ENCODE data around the gene ITGB2. TPM values are rescaled to one million over a fixed set of nuclear protein-coding genes. Genes with fewer than 3 reads are reported as not detected.

ITGB2 gene
- total RNA-seq, 2 donors from 2014 or later = 161 to 166 TPM

GRCh38 chr21:44946254-44947041, 25.7 kb upstream of the ITGB2 start:
- Histone ChIP-seq H3K9me3 (no peaks in the 10 kb centered on the region), H3K4me3 (no peak overlapping the region), H3K27me3 (replicated peaks; ENCODE audit: insufficient read depth) (no peaks in the 10 kb centered on the region), H3K4me1 (ENCODE audit: control insufficient read depth in 1 of 2, low read depth in 2 of 2) (peaks cover 16 to 40% of the 10 kb centered on the region in 2 donors), H3K36me3 (no peaks in the 10 kb centered on the region), H3K27ac (no peak overlapping the region)
- ATAC-seq (ENCODE audit: insufficient number of reproducible peaks, low FRiP score, low read depth) = no peak
- DNase-seq (ENCODE audit: low spot score) = no peak
- TF ChIP-seq CTCF (IDR thresholded peaks at IDR 0.05) = no peak

- no peak for ATAC-seq (ENCODE audit: insufficient number of reproducible peaks, low FRiP score, low read depth)
- H3K27ac ChIP-seq = no peak overlapping the region
Observed at GRCh38 chr21:44944596-44944995, 23.9 kb upstream of the ITGB2 start.

GRCh38 chr21:44943686-44944550, 23.2 kb upstream of the ITGB2 start:
- DNase-seq (ENCODE audit: low spot score) (no peak), ATAC-seq (ENCODE audit: insufficient number of reproducible peaks, low FRiP score, low read depth) (no peak)
- Histone ChIP-seq H3K36me3 (no peaks in the 10 kb centered on the region), H3K9me3 (no peaks in the 10 kb centered on the region), H3K4me3 (no peak overlapping the region), H3K27ac (no peak overlapping the region), H3K4me1 (ENCODE audit: control insufficient read depth in 1 of 2, low read depth in 2 of 2) (peaks cover 16 to 33% of the 10 kb centered on the region in 2 donors), H3K27me3 (replicated peaks; ENCODE audit: insufficient read depth) (no peaks in the 10 kb centered on the region)
- no peak for TF ChIP-seq CTCF (IDR thresholded peaks at IDR 0.05)

More at GRCh38 chr21:44944596-44944995, 23.9 kb upstream of the ITGB2 start:
- no peaks in the 10 kb centered on the region for H3K27me3 ChIP-seq (replicated peaks; ENCODE audit: insufficient read depth)
- peaks cover 15 to 35% of the 10 kb centered on the region in 2 donors for H3K4me1 ChIP-seq (ENCODE audit: control insufficient read depth in 1 of 2, low read depth in 2 of 2)
- DNase-seq (ENCODE audit: low spot score) = no peak
- no peaks in the 10 kb centered on the region for H3K36me3 ChIP-seq
- H3K9me3 ChIP-seq = no peaks in the 10 kb centered on the region
- H3K4me3 ChIP-seq = no peak overlapping the region
- no peak for TF ChIP-seq CTCF (IDR thresholded peaks at IDR 0.05)

DNA sequence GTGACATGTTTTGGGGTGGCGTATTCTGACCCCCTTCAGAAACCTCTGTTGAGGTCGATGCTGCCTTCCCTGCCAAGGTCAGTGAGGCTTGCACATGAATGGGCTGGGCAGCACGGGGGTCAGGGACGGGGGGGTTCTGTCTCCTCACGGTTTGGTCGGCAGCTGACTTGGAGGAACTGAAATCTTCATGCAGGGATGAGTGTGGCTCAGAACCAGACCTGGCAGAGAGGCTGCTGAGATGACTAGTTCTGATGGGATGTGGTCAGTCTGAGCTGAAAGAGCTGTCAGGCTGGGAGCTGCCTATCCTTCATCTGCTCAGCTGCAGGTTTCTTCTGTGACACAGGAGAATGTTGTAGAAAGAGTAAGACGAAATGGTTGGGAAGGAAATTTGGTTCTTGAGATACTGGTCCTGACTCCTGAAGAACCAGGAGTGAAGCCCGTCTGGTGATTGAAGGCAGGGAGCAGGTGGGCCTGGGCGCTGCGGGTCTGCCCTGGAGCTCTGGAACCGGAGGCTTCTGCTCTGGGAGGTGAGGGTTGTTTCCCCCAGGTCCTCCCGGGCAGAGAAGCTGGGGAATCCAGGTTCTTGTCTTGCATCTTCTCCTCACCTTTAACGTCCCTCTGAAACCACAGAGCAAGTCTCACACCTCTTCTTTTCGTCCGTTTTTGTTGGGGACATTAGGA, 22.4 kb upstream of the ITGB2 start:
- Histone ChIP-seq H3K4me3 (no peak overlapping the region), H3K9me3 (no peaks in the 10 kb centered on the region), H3K27me3 (replicated peaks; ENCODE audit: insufficient read depth) (no peaks in the 10 kb centered on the region), H3K4me1 (ENCODE audit: control insufficient read depth in 1 of 2, low read depth in 2 of 2) (peaks cover 16 to 33% of the 10 kb centered on the region in 2 donors), H3K27ac (no peak overlapping the region), H3K36me3 (no peaks in the 10 kb centered on the region)
- no peak for TF ChIP-seq CTCF (IDR thresholded peaks at IDR 0.05)
- no peak for DNase-seq (ENCODE audit: low spot score)
- ATAC-seq (ENCODE audit: insufficient number of reproducible peaks, low FRiP score, low read depth) = no peak

DNA sequence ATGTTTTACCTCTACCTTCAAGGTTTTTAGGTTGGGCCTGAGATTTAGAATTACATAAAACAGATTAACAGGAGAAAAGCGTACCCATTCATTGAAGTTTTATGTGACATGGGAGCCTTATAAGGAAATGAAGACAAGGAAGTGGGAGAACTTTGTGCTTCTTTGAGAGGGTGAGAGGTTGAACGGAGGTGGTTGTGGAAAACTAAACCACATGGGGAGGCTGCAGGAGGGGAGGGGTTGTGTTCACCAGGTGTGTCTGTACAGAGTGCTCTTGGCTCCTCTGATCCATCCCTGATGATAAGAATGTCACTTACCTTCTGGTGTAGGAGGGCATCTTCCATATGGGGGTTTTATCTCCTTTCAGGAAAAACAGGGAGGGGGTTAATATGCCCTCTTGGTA, 21.9 kb upstream of the ITGB2 start:
- DNase-seq (ENCODE audit: low spot score) (no peak), ATAC-seq (ENCODE audit: insufficient number of reproducible peaks, low FRiP score, low read depth) (no peak)
- Histone ChIP-seq H3K9me3 (no peaks in the 10 kb centered on the region), H3K4me1 (ENCODE audit: control insufficient read depth in 1 of 2, low read depth in 2 of 2) (peaks cover 16 to 33% of the 10 kb centered on the region in 2 donors), H3K36me3 (no peaks in the 10 kb centered on the region), H3K4me3 (no peak overlapping the region), H3K27me3 (replicated peaks; ENCODE audit: insufficient read depth) (no peaks in the 10 kb centered on the region), H3K27ac (no peak overlapping the region)
- TF ChIP-seq CTCF (IDR thresholded peaks at IDR 0.05) = no peak
